GM18498 (cell line): ENCODE measurements around the gene PSMD1.

ENCODE experiments used
- ATAC-seq: cut with Tn5 transposase; IDR thresholded peaks from one replicate; pipeline ENCODE4 v1.9.1; 2021; ENCODE audit warnings: mild to moderate bottlenecking, moderate library complexity; ENCODE audit not compliant: unreplicated experiment

PSMD1 gene

DNA sequence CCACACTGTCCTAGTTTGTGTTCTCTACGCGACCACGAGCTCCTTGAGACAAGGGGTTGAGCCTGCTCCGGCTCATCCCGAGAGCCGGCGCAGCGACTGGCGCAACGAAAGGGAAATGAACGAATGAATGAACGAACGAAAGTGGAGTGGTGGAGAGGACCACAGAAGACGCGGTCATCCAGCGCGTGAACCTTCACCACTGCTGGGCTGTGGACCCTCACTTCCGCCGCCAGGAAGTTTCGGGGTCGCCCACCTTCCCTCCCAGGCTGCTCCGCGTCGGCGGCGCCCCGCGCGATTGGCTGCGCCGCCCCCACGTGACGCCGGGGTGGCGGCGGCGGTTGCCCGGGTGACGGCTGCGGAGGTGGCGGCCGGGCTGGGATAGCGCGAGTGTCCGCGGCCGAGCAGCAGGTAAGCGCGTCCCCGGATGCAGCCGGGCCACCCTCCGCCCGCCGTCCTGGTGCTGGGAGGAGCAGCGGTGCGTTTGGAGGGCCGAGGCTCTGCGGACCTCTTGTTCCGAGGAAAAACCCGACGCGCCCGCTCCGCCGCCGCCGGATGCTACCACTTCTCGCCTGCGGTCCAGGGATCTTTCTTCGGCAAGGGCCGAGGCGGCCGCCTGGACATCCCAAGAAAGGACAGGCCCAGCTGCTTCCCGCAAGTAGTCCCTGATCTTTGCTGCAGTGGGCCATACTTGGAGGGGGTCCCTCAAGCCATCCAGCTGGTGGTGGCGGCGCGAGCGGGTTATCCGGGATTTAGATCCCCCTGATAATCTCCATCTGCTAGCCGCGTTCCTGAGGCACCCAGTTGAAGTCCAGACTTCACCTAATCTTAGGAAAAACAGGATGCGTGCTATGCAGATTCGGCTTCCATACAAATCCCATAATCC lies 141.9 kb downstream of the PSMD1 start, which contains the start of gene ARMC9:
Gene ARMC9 (plus strand): TSS at position 341 of the 883 bp plus-strand sequence. CDS start 7,608 bp downstream, outside the sequence.
- ATAC-seq = peak; percentile 99

DNA sequence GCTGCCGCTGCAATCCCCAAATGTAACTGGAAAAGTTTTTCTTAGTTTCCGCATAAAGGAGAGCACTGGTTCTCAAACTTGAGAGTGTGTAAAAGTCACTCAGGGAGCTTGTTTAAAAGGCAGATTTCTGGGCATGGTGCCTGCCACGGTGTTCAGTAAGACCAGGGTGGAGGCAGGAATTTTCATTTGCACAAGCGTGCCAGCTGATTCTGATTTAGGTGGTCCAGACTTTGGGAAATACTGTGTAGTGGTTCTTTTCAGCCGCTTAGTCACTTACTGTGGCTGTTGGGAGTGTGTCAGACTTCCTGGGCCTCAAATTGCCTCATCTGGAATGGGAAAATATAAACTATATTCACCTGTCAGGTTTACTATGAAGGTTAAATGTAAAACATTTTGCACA lies 142.6 kb downstream of the PSMD1 start:
- no peak for ATAC-seq

DNA sequence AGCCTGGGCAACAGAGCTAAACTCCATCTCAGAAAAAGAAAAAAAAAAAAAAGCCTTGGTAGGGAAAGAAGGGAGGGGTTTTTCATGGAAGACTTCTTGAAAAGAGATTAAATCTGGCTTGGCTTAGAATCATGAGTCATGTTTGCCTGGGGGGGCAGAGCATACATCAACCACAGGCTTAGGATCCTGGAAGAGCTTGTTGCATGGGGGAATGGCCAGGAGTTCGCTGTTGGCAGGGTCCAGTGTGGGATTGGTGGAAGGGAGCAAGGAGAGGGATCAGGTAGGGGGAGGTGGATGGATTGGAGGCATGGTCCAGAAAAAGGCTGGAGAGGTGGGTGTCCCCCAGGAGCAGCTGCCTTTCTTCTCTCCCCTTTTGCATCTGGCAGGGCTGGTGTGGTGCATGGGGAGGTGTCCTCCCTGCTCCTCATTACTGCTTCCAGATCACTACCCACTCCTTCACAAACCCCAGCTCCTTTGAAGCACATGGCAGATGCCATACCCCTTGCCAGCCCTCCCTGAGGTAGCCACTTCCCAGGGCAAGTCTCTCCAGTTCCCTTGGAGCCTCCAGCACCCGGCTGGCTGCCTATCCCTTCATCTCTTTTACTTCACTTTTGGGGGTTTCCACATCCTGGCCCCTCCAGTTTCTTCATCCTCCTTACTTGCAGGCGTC lies 144.3 kb downstream of the PSMD1 start:
- no peak for ATAC-seq

DNA sequence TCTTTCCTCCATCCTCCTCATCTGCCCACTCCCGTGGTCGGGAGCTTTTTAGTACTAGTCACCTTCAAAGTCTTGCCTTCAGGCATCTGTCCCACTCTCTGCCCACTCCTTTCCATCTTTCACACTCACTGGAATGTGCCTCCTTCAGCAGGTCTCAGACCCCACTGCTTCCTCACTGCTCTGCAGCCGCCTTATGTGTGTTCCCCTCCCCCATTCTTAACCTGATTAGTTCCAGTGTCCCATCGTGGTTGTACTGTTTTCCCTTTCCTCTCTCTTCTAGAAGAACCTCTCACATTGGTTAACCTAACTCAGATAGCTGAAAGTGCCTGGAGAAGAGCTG lies 144.8 kb downstream of the PSMD1 start:
- ATAC-seq = no peak

- ATAC-seq = no peak
These were observed 146.4 kb downstream of the PSMD1 start for GRCh38 chr2:231203087-231203486.

DNA sequence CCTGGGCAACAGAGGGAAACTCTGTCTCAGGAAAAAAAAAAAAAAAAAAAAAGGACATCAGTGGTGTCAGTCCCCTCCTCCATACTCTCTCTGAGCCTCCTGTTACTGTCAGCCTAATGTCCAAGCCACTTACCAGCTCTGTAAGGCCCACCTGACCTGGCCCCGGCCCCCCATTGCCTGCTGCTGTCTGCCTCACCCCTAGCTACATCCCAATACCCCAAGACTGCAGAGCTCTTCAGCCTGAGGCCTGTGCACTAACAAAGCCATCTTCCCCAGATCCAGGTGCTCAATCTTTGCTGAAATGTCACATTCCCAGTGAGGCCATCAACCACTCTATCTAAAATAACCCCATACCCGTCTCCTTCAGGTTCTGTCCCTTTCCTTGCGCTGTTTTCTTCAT lies 147.5 kb downstream of the PSMD1 start:
- no peak for ATAC-seq

DNA sequence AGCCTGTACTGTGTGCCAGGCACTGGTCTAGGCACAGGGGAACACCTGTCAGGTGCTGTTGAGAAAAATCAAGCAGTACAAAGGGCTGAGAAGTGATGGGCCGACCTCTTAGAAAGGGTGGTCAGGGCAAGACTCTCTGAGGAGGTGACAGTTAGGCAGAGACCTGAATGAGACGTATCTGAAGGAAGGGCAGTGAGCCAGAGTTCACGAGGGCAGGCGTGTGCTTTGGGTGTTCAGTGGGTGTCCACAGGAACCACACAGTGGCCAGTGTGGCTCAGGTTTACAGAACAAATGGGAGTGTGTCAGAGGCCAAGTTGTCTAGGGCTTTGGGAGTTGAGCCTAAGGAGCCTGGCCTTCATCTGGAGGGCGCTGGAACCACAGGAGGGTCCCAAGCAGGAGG lies 147.9 kb downstream of the PSMD1 start:
- no peak for ATAC-seq

GRCh38 chr2:231207734-231208133 lies 151.1 kb downstream of the PSMD1 start:
- no peak for ATAC-seq

DNA sequence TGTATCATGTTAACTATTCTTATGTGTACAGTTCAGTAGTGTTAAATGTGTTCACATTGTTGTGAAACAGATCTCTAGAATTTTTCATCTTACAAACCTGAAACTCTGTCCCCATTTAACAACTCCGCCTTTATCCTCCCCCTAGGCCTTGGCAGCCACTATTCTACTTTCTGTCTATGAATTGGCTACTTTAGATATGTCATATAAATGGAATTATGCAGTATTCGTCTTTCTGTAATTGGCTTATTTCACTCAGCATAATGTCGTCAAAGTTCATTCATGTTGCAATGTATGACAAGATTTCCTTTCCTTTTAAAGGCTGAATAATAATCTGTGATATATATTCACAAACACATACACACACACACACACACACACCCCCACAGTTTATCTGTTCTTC lies 154.1 kb downstream of the PSMD1 start:
- ATAC-seq = no peak

GRCh38 chr2:231211486-231211885 lies 154.8 kb downstream of the PSMD1 start:
- ATAC-seq = no peak

DNA sequence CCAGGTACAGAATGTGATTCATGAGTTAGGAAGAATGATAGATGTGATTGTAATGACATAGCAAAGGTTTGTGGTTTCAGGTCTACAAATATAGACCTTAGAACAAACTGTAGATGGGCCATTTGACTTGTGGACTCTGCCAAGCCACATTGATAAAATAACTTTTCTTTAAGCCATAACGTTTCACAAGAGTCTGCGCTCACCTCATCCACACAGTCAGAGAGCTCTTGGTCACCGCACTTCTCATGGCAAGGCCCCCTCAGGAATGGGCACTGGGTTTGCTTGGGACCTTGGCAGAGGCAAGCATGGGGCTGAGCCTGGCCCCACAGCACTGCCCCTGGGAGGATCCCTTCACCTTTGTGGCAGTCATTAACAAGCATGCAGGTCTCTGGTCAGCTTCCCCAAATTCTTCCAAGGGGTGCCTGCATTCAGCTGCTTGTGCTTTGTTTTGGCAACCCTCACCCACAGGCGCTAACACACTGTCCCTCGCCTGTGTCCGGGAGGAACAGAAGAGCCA lies 155.7 kb downstream of the PSMD1 start:
- ATAC-seq = no peak

GRCh38 chr2:231213931-231214642 lies 157.4 kb downstream of the PSMD1 start:
- no peak for ATAC-seq

DNA sequence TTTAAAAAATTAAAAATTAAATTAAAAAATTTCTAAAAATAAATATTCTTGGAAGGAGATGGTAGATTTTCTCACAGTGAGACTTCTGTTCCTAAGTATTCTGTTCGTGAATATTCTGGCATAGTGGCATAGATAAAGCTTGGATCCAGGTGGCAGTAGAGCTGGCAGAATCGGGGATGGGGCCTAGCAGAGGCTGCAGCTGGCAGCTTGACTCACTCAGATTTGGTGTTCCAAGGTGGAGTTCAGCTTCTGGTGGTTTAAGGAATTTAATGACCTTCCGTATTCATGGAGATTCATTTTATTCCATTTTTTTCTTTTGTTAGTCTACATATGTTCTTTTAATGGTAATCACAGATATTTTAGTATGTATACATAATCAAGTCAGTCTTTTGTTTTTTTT lies 161.7 kb downstream of the PSMD1 start:
- ATAC-seq = no peak

GRCh38 chr2:231219289-231219688 lies 162.6 kb downstream of the PSMD1 start:
- no peak for ATAC-seq

GRCh38 chr2:231221761-231222160 lies 165.1 kb downstream of the PSMD1 start:
- no peak for ATAC-seq
